ENCODE data around the gene PLIN1. TPM values are rescaled to one million over a fixed set of nuclear protein-coding genes. Genes with fewer than 3 reads are reported as not detected.

Gene PLIN1, protein sequence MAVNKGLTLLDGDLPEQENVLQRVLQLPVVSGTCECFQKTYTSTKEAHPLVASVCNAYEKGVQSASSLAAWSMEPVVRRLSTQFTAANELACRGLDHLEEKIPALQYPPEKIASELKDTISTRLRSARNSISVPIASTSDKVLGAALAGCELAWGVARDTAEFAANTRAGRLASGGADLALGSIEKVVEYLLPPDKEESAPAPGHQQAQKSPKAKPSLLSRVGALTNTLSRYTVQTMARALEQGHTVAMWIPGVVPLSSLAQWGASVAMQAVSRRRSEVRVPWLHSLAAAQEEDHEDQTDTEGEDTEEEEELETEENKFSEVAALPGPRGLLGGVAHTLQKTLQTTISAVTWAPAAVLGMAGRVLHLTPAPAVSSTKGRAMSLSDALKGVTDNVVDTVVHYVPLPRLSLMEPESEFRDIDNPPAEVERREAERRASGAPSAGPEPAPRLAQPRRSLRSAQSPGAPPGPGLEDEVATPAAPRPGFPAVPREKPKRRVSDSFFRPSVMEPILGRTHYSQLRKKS
- total RNA-seq: 1.6 TPM
- long read RNA-seq, partial matches to known transcripts: 0 of 2 reads
- long read RNA-seq, other reads (novel, unspliced or antisense): 0 of 2 reads

DNA sequence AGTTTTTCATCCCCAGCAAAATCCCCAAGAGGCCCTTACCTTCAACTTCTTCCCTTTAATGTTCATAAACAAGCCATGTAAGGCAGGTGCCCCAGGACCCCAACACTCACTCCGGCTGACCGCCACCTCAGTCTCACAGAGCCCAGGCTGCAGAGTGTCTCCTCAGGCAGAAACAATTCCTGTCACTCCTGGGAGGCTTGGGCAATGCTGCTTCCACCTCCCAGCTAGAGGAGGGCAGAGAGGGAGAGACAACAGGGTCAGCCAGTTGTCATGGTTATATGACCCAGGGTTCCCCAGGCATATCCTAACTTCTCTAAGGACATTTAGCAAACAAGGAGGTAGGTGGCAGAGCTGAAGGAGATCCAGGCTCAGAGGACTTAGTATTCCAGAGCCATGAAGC, at the start of gene PLIN1:
Gene PLIN1, minus strand, starts transcription at position 156 of the 400 bp plus-strand sequence. CDS start 1,878 bp downstream, outside the sequence.
- no peak within 1 kb of the TSS for H3K4me3 ChIP-seq
- no peaks in the 10 kb centered on the region for H3K9me3 ChIP-seq (replicated peaks)
- H3K4me1 ChIP-seq: peaks cover 42% of the 10 kb centered on the region
- no peak for TF ChIP-seq CTCF (IDR thresholded peaks at IDR 0.05; ENCODE audit: borderline replicate concordance)
- no peak for DNase-seq
- H3K36me3 ChIP-seq: peaks cover under 1% of the 10 kb centered on the region
- H3K27ac ChIP-seq (replicated peaks): peak within 1 kb of the TSS; percentile 88
- no peaks in the 10 kb centered on the region for H3K27me3 ChIP-seq (ENCODE audit: low read depth)
- intact Hi-C loops (cut with micrococcal nuclease): no loop called here

DNA sequence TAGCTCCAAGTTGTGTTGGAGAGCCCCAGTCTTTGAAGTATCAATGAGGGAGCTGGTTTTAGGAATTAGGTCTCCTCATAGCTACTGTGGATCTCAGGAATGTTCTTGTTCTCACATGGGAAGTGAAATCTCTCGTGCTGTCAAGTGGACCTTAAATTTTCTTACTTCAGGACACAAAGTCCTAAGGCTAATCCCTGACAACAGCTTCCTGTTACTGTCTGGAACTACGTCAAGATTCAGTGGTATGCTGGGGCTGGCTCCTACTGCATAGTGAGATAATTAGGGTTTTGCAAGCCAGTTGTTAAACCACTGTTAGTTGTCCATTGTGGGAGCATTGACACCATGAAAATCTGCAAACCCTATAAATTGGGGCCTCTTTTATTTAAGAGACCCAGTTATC, 49.1 kb upstream of the PLIN1 start:
- no peak for DNase-seq
- H3K27me3 ChIP-seq (ENCODE audit: low read depth): peaks cover 7% of the 10 kb centered on the region
- H3K27ac ChIP-seq (replicated peaks): no peak overlapping the region
- H3K4me3 ChIP-seq: no peak overlapping the region
- H3K9me3 ChIP-seq (replicated peaks): peaks cover 13% of the 10 kb centered on the region
- intact Hi-C loops (cut with micrococcal nuclease): no loop called here
- peaks cover 7% of the 10 kb centered on the region for H3K4me1 ChIP-seq
- no peak for TF ChIP-seq CTCF (IDR thresholded peaks at IDR 0.05; ENCODE audit: borderline replicate concordance)
- H3K36me3 ChIP-seq: no peaks in the 10 kb centered on the region

GRCh38 chr15:89725064-89725463, 45.9 kb upstream of the PLIN1 start:
- intact Hi-C loops (cut with micrococcal nuclease): no loop called here
- Histone ChIP-seq H3K9me3 (replicated peaks) (peaks cover 18% of the 10 kb centered on the region), H3K4me3 (no peak overlapping the region), H3K27me3 (ENCODE audit: low read depth) (no peaks in the 10 kb centered on the region), H3K4me1 (peaks cover 7% of the 10 kb centered on the region), H3K27ac (replicated peaks) (no peak overlapping the region), H3K36me3 (no peaks in the 10 kb centered on the region)
- no peak for DNase-seq
- no peak for TF ChIP-seq CTCF (IDR thresholded peaks at IDR 0.05; ENCODE audit: borderline replicate concordance)

- H3K4me1 ChIP-seq: peaks cover 7% of the 10 kb centered on the region
- no peak overlapping the region for H3K4me3 ChIP-seq
- H3K36me3 ChIP-seq: no peaks in the 10 kb centered on the region
- H3K9me3 ChIP-seq (replicated peaks): peaks cover 18% of the 10 kb centered on the region
- no peaks in the 10 kb centered on the region for H3K27me3 ChIP-seq (ENCODE audit: low read depth)
- no peak for DNase-seq
- no peak for TF ChIP-seq CTCF (IDR thresholded peaks at IDR 0.05; ENCODE audit: borderline replicate concordance)
- intact Hi-C loops (cut with micrococcal nuclease): no loop called here
- H3K27ac ChIP-seq (replicated peaks): no peak overlapping the region
Measured at GRCh38 chr15:89724621-89725020, 45.5 kb upstream of the PLIN1 start.

- no peaks in the 10 kb centered on the region for H3K27me3 ChIP-seq (ENCODE audit: low read depth)
- H3K27ac ChIP-seq (replicated peaks): no peak overlapping the region
- H3K4me1 ChIP-seq: peaks cover under 1% of the 10 kb centered on the region
- intact Hi-C loops (cut with micrococcal nuclease): no loop called here
- DNase-seq: no peak
- no peaks in the 10 kb centered on the region for H3K36me3 ChIP-seq
- no peak for TF ChIP-seq CTCF (IDR thresholded peaks at IDR 0.05; ENCODE audit: borderline replicate concordance)
- no peak overlapping the region for H3K4me3 ChIP-seq
- H3K9me3 ChIP-seq (replicated peaks): peaks cover 18% of the 10 kb centered on the region
Measured at GRCh38 chr15:89723031-89723430, 43.9 kb upstream of the PLIN1 start.
